DND-41 (cell line): ENCODE measurements around the gene ANKS1A.

Source experiments
- ATAC-seq: fragments of 200-7000 bp; cut with Tn5 transposase; 3 replicates; pipeline ENCODE4 v1.9.1; 2021; ENCODE audit warnings: low read depth; ENCODE audit not compliant: insufficient read depth
- DNase-seq: peaks from one replicate; pipeline ENCODE4 v3.0.0-alpha.2; 2020
- H2AFZ ChIP-seq: 2 replicates; pipeline ENCODE4 v1.6.0; 2012; ENCODE audit warnings: low read depth, low read length
- H3K27ac ChIP-seq: 2 replicates; pipeline ENCODE4 v1.5.1; 2012; ENCODE audit warnings: low read length, inconsistent platforms
- H3K27me3 ChIP-seq: fragments of 200-600 bp; sonication (generic); 2 replicates; pipeline ENCODE4 v1.6.0; 2012; ENCODE audit warnings: low read length, mild to moderate bottlenecking, inconsistent platforms; ENCODE audit not compliant: insufficient read depth, poor library complexity
- H3K36me3 ChIP-seq: 2 replicates; pipeline ENCODE4 v1.5.1; 2012; ENCODE audit warnings: low read length, inconsistent platforms; ENCODE audit not compliant: insufficient read depth
- H3K4me1 ChIP-seq: 2 replicates; pipeline ENCODE4 v1.5.1; 2012; ENCODE audit warnings: mild to moderate bottlenecking, low read length; ENCODE audit not compliant: insufficient read depth
- H3K4me2 ChIP-seq: 2 replicates; pipeline ENCODE4 v1.6.0; 2012; ENCODE audit warnings: mild to moderate bottlenecking, moderate library complexity, low read length, inconsistent platforms; ENCODE audit not compliant: insufficient read depth
- H3K4me3 ChIP-seq, 2 experiments: fragments of 200-600 bp in 1 of 2; shearing (Covaris generic) in 1 of 2; 2 replicates each; pipeline ENCODE4 v1.5.1; 2012 to 2016; ENCODE audit warnings: inconsistent platforms in 2 of 2, low read length in 2 of 2, mild to moderate bottlenecking in 2 of 2, low read depth in 1 of 2, moderate library complexity in 1 of 2
- H3K79me2 ChIP-seq: 2 replicates; pipeline ENCODE4 v1.6.0; 2012; ENCODE audit warnings: low read length, inconsistent platforms; ENCODE audit not compliant: insufficient read depth
- H3K9ac ChIP-seq: 2 replicates; pipeline ENCODE4 v1.6.0; 2012; ENCODE audit warnings: low read depth, mild to moderate bottlenecking, inconsistent platforms, low read length, moderate library complexity
- H3K9me3 ChIP-seq: 2 replicates; pipeline ENCODE4 v1.5.1; 2012; ENCODE audit warnings: low read length, moderate library complexity, mild to moderate bottlenecking, inconsistent platforms; ENCODE audit not compliant: insufficient read depth, severe bottlenecking
- H4K20me1 ChIP-seq: 2 replicates; pipeline ENCODE4 v1.6.0; 2012; ENCODE audit warnings: low read length; ENCODE audit not compliant: insufficient read depth
- CTCF ChIP-seq: IDR thresholded peaks from 2 replicates; pipeline ENCODE4 v1.5.1; 2012; ENCODE audit warnings: borderline replicate concordance, low read length, moderate library complexity, mild to moderate bottlenecking; ENCODE audit not compliant: poor library complexity, severe bottlenecking; ENCODE audit errors: extremely low read depth
- EZH2 ChIP-seq: IDR thresholded peaks from 3 replicates; pipeline ENCODE4 v1.6.1; 2012; ENCODE audit warnings: borderline replicate concordance, low read depth, mild to moderate bottlenecking, moderate library complexity, low read length, inconsistent platforms; ENCODE audit not compliant: severe bottlenecking

ANKS1A gene

GRCh38 chr6:34912715-34913464, 23.8 kb downstream of the ANKS1A start:
- H2AFZ ChIP-seq: no peak overlapping the region
- peaks cover 11% of the 10 kb centered on the region for H3K4me1 ChIP-seq
- DNase-seq: peak; percentile 12
- peaks cover 54% of the 10 kb centered on the region for H4K20me1 ChIP-seq
- no peak overlapping the region for H3K27ac ChIP-seq
- TF ChIP-seq EZH2 (no peak), CTCF (no peak)
- no peaks in the 10 kb centered on the region for H3K9me3 ChIP-seq
- no peak overlapping the region for H3K4me3 ChIP-seq
- no peak overlapping the region for H3K9ac ChIP-seq
- H3K36me3 ChIP-seq: no peaks in the 10 kb centered on the region
- H3K27me3 ChIP-seq: no peaks in the 10 kb centered on the region
- peaks cover 3% of the 10 kb centered on the region; the same call in 1 of the 2 replicates for H3K79me2 ChIP-seq
- peak; percentile 87 for ATAC-seq
- no peak overlapping the region for H3K4me2 ChIP-seq

- Histone ChIP-seq H3K4me2 (no peak overlapping the region), H3K9me3 (no peaks in the 10 kb centered on the region), H3K36me3 (no peaks in the 10 kb centered on the region), H3K27ac (no peak overlapping the region), H3K79me2 (peaks cover 3% of the 10 kb centered on the region; the same call in 1 of the 2 replicates), H4K20me1 (peaks cover 53% of the 10 kb centered on the region), H3K4me3 (no peak overlapping the region), H3K4me1 (peaks cover 11% of the 10 kb centered on the region), H3K27me3 (no peaks in the 10 kb centered on the region), H2AFZ (no peak overlapping the region), H3K9ac (no peak overlapping the region)
- DNase-seq (no peak), ATAC-seq (no peak)
- TF ChIP-seq EZH2 (no peak), CTCF (no peak)
Measured at GRCh38 chr6:34914358-34914757, 25.3 kb downstream of the ANKS1A start.

- Histone ChIP-seq H2AFZ (no peak overlapping the region), H3K36me3 (no peaks in the 10 kb centered on the region), H3K4me1 (peaks cover 11% of the 10 kb centered on the region), H3K4me2 (no peak overlapping the region), H3K4me3 (no peak overlapping the region), H3K27ac (no peak overlapping the region), H3K27me3 (no peaks in the 10 kb centered on the region), H3K79me2 (peaks cover 3% of the 10 kb centered on the region; the same call in 1 of the 2 replicates), H3K9me3 (no peaks in the 10 kb centered on the region), H4K20me1 (peaks cover 40% of the 10 kb centered on the region), H3K9ac (no peak overlapping the region)
- DNase-seq: no peak
- ATAC-seq: no peak
- TF ChIP-seq CTCF (no peak), EZH2 (no peak)
Measured at GRCh38 chr6:34916348-34916967, 27.4 kb downstream of the ANKS1A start.
